K562 (cell line): ENCODE measurements around the gene TP53RK.

Experiments used
- ASH1L ChIP-seq: fragments of 450-650 bp; IDR thresholded peaks from 2 replicates; pipeline ENCODE4 v1.6.1; 2018; ENCODE audit warnings: borderline replicate concordance, mild to moderate bottlenecking, low read depth; ENCODE audit not compliant: partially characterized antibody
- NR0B1 ChIP-seq: fragments of 450-650 bp; IDR thresholded peaks from one replicate; pipeline ENCODE4 v1.6.1; 2018; ENCODE audit warnings: mild to moderate bottlenecking, moderate library complexity; ENCODE audit not compliant: partially characterized antibody
- ZNF24 ChIP-seq: fragments of 450-650 bp; IDR thresholded peaks from 2 replicates; pipeline ENCODE4 v1.6.1; 2016

- no peak for TF ChIP-seq ZNF24
- no peak for TF ChIP-seq NR0B1
- no peak for TF ChIP-seq ASH1L
Observed at GRCh38 chr20:46634528-46634927, 54.7 kb downstream of the TP53RK start.
